Nephron (organoid): ENCODE data around the gene DDX52.
A peak's percentile ranks its signal among the peaks of the same experiment; 100 is the strongest.
"Not testable (repeated sequence)": the region's sequence is repeated elsewhere in the genome, so short reads cannot be mapped to it uniquely, and the experiment has no call there.

ENCODE experiments used
- H3K27ac Mint-ChIP-seq, 3 experiments: 2 replicates each; pipeline ENCODE4 v1.8.0; 2020; ENCODE audit warnings: mixed read lengths in 3 of 3, mild to moderate bottlenecking in 2 of 3, moderate library complexity in 1 of 3
- H3K27me3 Mint-ChIP-seq: 2 replicates; pipeline ENCODE4 v1.8.0; 2021; ENCODE audit warnings: low read depth, mild to moderate bottlenecking, moderate library complexity, mixed read lengths
- H3K36me3 Mint-ChIP-seq: 2 replicates; pipeline ENCODE4 v1.8.0; 2020; ENCODE audit warnings: low read depth, mixed read lengths
- H3K4me1 Mint-ChIP-seq: 2 replicates; pipeline ENCODE4 v1.8.0; 2020; ENCODE audit warnings: mixed read lengths
- H3K4me3 Mint-ChIP-seq, 3 experiments: 2 replicates each; pipeline ENCODE4 v1.8.0; 2020; ENCODE audit warnings: mild to moderate bottlenecking in 3 of 3, mixed read lengths in 3 of 3, moderate library complexity in 2 of 3
- H3K9me3 Mint-ChIP-seq: 2 replicates; pipeline ENCODE4 v1.8.0; 2020; ENCODE audit warnings: mixed read lengths
- TF ChIP-seq, protein P1 (sequence below), 3 experiments: fragments of 200-600 bp; sonication (generic); IDR thresholded peaks; one replicate each; pipeline ENCODE4 v1.5.0; 2021; ENCODE audit warnings: antibody characterized with exemption in 3 of 3; ENCODE audit not compliant: unreplicated experiment in 3 of 3

DDX52 gene

DNA sequence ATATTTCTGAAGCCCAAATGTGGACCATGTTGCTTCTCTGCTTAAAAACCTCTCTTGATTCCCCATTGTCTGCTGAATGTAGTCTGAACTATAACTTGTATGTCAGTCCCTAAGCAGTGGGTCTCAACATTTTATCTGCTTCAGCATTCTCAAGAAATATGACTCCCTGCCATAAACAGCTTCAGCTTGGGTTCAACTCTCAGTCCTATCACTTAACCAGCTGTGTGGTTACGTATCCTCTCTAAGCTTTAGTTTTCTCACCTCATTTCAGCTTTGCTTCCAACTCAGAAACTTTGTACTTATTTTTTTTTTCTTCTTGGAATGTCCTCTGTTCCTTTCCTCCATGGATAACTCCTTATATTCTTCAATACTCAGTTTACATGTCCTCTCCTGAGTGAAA is 4.6 kb upstream of the DDX52 start:
- Mint-ChIP-seq H3K4me3 (no peak overlapping the region), H3K27ac (no peak overlapping the region), H3K4me1 (peaks cover 6% of the 10 kb centered on the region), H3K27me3 (peaks cover 55% of the 10 kb centered on the region), H3K36me3 (no peaks in the 10 kb centered on the region), H3K9me3 (no peaks in the 10 kb centered on the region)
- TF ChIP-seq, protein P1, sequence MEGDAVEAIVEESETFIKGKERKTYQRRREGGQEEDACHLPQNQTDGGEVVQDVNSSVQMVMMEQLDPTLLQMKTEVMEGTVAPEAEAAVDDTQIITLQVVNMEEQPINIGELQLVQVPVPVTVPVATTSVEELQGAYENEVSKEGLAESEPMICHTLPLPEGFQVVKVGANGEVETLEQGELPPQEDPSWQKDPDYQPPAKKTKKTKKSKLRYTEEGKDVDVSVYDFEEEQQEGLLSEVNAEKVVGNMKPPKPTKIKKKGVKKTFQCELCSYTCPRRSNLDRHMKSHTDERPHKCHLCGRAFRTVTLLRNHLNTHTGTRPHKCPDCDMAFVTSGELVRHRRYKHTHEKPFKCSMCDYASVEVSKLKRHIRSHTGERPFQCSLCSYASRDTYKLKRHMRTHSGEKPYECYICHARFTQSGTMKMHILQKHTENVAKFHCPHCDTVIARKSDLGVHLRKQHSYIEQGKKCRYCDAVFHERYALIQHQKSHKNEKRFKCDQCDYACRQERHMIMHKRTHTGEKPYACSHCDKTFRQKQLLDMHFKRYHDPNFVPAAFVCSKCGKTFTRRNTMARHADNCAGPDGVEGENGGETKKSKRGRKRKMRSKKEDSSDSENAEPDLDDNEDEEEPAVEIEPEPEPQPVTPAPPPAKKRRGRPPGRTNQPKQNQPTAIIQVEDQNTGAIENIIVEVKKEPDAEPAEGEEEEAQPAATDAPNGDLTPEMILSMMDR (IDR thresholded peaks at IDR 0.05; ENCODE audit: unreplicated experiment in 3 of 3): no peak

DNA sequence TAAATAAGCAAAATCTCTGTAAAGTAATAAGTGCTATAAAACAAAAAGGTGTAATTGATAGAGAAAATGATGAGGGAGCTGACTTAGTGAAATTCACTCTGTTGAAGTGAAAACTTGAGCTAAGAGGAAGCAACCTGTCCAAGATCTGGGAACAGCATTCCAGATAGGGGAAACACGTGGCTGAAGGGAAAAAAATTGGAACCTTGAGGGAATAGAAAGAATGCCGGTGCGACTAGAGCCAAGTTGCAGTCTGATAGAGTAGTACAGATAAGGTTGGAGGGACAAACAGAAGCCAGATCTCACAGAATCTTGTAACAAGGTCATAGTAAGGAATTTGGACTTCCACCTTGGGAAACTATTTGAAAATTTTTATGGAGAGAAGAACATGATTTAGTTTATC is 623 bp upstream of the DDX52 start:
- TF ChIP-seq, protein P1 (IDR thresholded peaks at IDR 0.05; ENCODE audit: unreplicated experiment in 3 of 3): no peak
- peaks cover 47% of the 10 kb centered on the region for H3K27me3 Mint-ChIP-seq
- peaks cover 24% of the 10 kb centered on the region for H3K36me3 Mint-ChIP-seq

DNA sequence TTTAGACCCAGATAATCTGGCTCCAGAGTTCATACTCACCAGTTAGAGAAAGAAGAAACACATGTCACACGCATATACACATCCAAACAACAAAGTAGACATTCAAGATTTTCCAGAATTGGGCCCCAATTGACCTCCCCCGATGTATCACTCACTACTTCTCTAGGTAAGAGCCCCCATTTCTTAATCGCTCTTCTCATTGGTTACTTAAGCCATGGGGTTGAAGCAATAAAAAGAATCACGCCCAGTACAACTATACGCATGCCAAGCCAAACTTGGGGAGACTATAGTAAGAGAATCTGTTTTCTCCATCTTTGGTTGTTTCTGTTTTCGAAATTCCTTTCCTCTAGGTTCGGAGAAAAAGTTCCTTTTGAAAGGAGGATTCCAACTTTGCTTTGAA is 565 bp downstream of the DDX52 start:
- H3K27me3 Mint-ChIP-seq: peaks cover 37% of the 10 kb centered on the region

More for the DNA sequence above, 623 bp upstream of the DDX52 start:
- peaks cover 25% of the 10 kb centered on the region for H3K4me1 Mint-ChIP-seq
- peak overlapping the region; percentile 94 to 96 (median 95) for H3K27ac Mint-ChIP-seq
- H3K4me3 Mint-ChIP-seq: peak overlapping the region; percentile 90 to 96 (median 95)
- no peaks in the 10 kb centered on the region for H3K9me3 Mint-ChIP-seq

GRCh38 chr17:37640015-37640414 is 3.2 kb downstream of the DDX52 start:
- Mint-ChIP-seq H3K4me1 (peaks cover 25% of the 10 kb centered on the region), H3K36me3 (peaks cover 59% of the 10 kb centered on the region), H3K27ac (no peak overlapping the region), H3K9me3 (no peaks in the 10 kb centered on the region), H3K27me3 (peaks cover 15% of the 10 kb centered on the region), H3K4me3 (peak overlapping the region; percentile 64 to 69 (median 66))
- TF ChIP-seq, protein P1 (IDR thresholded peaks at IDR 0.05; ENCODE audit: unreplicated experiment in 3 of 3): no peak

More for the DNA sequence above, 565 bp downstream of the DDX52 start:
- no peaks in the 10 kb centered on the region for H3K9me3 Mint-ChIP-seq
- H3K4me3 Mint-ChIP-seq: peak overlapping the region; percentile 90 to 96 (median 95)
- H3K27ac Mint-ChIP-seq: peak overlapping the region; percentile 94 to 96 (median 95)
- TF ChIP-seq, protein P1 (IDR thresholded peaks at IDR 0.05; ENCODE audit: unreplicated experiment in 3 of 3): no peak
- peaks cover 36% of the 10 kb centered on the region for H3K36me3 Mint-ChIP-seq
- peaks cover 25% of the 10 kb centered on the region for H3K4me1 Mint-ChIP-seq

- Mint-ChIP-seq H3K36me3 (peaks cover 67% of the 10 kb centered on the region), H3K9me3 (no peaks in the 10 kb centered on the region), H3K4me1 (peaks cover 20% of the 10 kb centered on the region), H3K27me3 (peaks cover under 1% of the 10 kb centered on the region), H3K27ac (no peak overlapping the region), H3K4me3 (no peak overlapping the region)
- TF ChIP-seq, protein P1 (IDR thresholded peaks at IDR 0.05; ENCODE audit: unreplicated experiment in 3 of 3): no peak
Measured at GRCh38 chr17:37637956-37638355, 5.3 kb downstream of the DDX52 start.

DNA sequence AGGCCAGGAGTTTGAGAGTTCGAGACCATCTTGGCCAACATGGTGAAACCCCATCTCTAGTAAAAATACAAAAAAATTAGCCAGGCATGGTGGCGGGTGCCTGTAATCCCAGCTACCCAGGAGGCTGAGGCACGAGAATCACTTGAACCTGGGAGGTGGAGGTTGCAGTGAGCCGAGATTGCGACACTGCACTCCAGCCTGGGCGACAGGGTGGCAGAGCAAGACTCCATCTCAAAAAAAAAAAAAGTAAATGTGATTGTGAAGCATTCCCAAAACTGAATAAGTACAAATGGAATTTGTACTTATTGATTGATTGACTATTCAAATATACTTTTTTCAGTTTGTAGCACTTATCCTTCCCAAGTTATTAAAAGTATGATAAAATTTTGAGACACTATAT is 26.8 kb downstream of the DDX52 start:
- not testable (repeated sequence) for H3K4me1 Mint-ChIP-seq, H3K27ac Mint-ChIP-seq, H3K4me3 Mint-ChIP-seq, H3K9me3 Mint-ChIP-seq, H3K27me3 Mint-ChIP-seq
- peaks cover 53% of the 10 kb centered on the region for H3K36me3 Mint-ChIP-seq
